GM12878 (cell line): ENCODE measurements around the gene TMEM229B. TPM values are rescaled to one million over a fixed set of nuclear protein-coding genes. Genes with fewer than 3 reads are reported as not detected.

Source experiments
- ATAC-seq: fragments of 200-7000 bp; cut with Tn5 transposase; 3 replicates; pipeline ENCODE4 v1.9.1; 2020; ENCODE audit warnings: mild to moderate bottlenecking, moderate library complexity
- BruUV-seq: library from RNA; stranded (reverse); fragments of 400-500 nt; replicated peaks from 2 replicates; lab custom pipeline; 2021; lab: Mats Ljungman, UMichigan
- CTCF ChIA-PET: fragments of 300-600 bp; sonication (Branson Sonifier 250); formaldehyde crosslinking; extraction: SDS; loops from one replicate; lab custom pipeline; 2021; ENCODE audit warnings: inconsistent platforms; lab: Yijun Ruan, JAX
- POLR2A ChIA-PET: fragments of 350-600 bp; formaldehyde crosslinking; extraction: SDS; loops from one replicate; lab custom pipeline; 2021; ENCODE audit warnings: inconsistent platforms; lab: Charles Lee
- RAD21 ChIA-PET: fragments of 300-600 bp; sonication (Branson Sonifier 250); formaldehyde crosslinking; loops from one replicate; lab custom pipeline; 2023; ENCODE audit warnings: antibody characterized with exemption; ENCODE audit not compliant: unreplicated experiment; lab: Charles Lee
- SMC1A ChIA-PET: fragments of 300-600 bp; sonication (Branson Sonifier 250); formaldehyde crosslinking; loops from one replicate; lab custom pipeline; 2023; ENCODE audit not compliant: unreplicated experiment, uncharacterized antibody; lab: Charles Lee
- DNase-seq: peaks from one replicate; pipeline ENCODE4 v3.0.0-alpha.2; 2011; ENCODE audit warnings: low read depth, low spot score
- FAIRE-seq: peaks from 3 replicates; lab custom pipeline; 2011; peaks lifted over from hg19 to GRCh38; lab: Jason Lieb, UNC
- H2AFZ ChIP-seq: 2 replicates; pipeline ENCODE4 v1.6.0; 2011; ENCODE audit warnings: low read depth, low read length, control low read depth; ENCODE audit not compliant: control insufficient read depth
- H3K27ac ChIP-seq: 2 replicates; pipeline ENCODE4 v1.5.1; 2011; ENCODE audit warnings: control low read depth; ENCODE audit not compliant: control insufficient read depth, insufficient read depth
- H3K27me3 ChIP-seq, 2 experiments: replicated peaks in 1 of 2; 2 replicates each; pipeline versions ENCODE4 v1.6.0 to v1.6.1; 2011; ENCODE audit warnings: low read length in 1 of 2; ENCODE audit not compliant: control insufficient read depth in 2 of 2, insufficient read depth in 2 of 2
- H3K36me3 ChIP-seq, 2 experiments: 2 replicates each; pipeline ENCODE4 v1.5.1; 2011; ENCODE audit warnings: low read length in 1 of 2; ENCODE audit not compliant: control insufficient read depth in 2 of 2, insufficient read depth in 2 of 2
- H3K4me1 ChIP-seq: 2 replicates; pipeline ENCODE4 v1.6.1; 2011; ENCODE audit warnings: mild to moderate bottlenecking, low read length, moderate library complexity, mixed read lengths; ENCODE audit not compliant: control insufficient read depth, insufficient read depth
- H3K4me2 ChIP-seq: 2 replicates; pipeline ENCODE4 v1.6.0; 2011; ENCODE audit warnings: control low read depth; ENCODE audit not compliant: control insufficient read depth, insufficient read depth
- H3K4me3 ChIP-seq: fragments of 200-600 bp; sonication (generic); 2 replicates; pipeline ENCODE4 v1.5.1; 2016
- H3K79me2 ChIP-seq: 2 replicates; pipeline ENCODE4 v1.6.0; 2011; ENCODE audit warnings: low read length; ENCODE audit not compliant: control insufficient read depth, insufficient read depth
- H3K9ac ChIP-seq: 2 replicates; pipeline ENCODE4 v1.8.0; 2011; ENCODE audit warnings: low read length, control low read depth, mixed read lengths; ENCODE audit not compliant: control insufficient read depth, insufficient read depth
- H3K9me3 ChIP-seq: replicated peaks from 3 replicates; pipeline ENCODE4 v1.5.1; 2011; ENCODE audit warnings: mild to moderate bottlenecking, low read length; ENCODE audit not compliant: control insufficient read depth, insufficient read depth
- H4K20me1 ChIP-seq: 2 replicates; pipeline ENCODE4 v1.6.0; 2011; ENCODE audit not compliant: control insufficient read depth, insufficient read depth
- CHD1 ChIP-seq: IDR thresholded peaks from 2 replicates; pipeline ENCODE4 v1.6.1; 2012; ENCODE audit warnings: low read depth, low read length, improper control_type of control experiment
- EED ChIP-seq: sonication (generic); IDR thresholded peaks from 2 replicates; pipeline ENCODE4 v1.6.1; 2016; ENCODE audit warnings: antibody characterized with exemption, low read depth
- HDGF ChIP-seq: fragments of 450-650 bp; IDR thresholded peaks from 2 replicates; pipeline ENCODE4 v1.6.1; 2016; ENCODE audit warnings: antibody characterized with exemption
- MXI1 ChIP-seq: fragments of 150-350 bp; IDR thresholded peaks from 2 replicates; pipeline ENCODE4 v1.6.1; 2011; ENCODE audit warnings: low read depth, mild to moderate bottlenecking, inconsistent platforms, low read length, improper control_type of control experiment
- NFYB ChIP-seq: IDR thresholded peaks from 2 replicates; pipeline ENCODE4 v1.6.1; 2011; ENCODE audit warnings: low read depth, mild to moderate bottlenecking, low read length, improper control_type of control experiment, moderate library complexity; ENCODE audit not compliant: insufficient read depth
- SIX5 ChIP-seq: IDR thresholded peaks from 2 replicates; pipeline ENCODE4 v1.6.1; 2011; ENCODE audit warnings: mild to moderate bottlenecking, low read depth, low read length, moderate library complexity; ENCODE audit not compliant: severe bottlenecking
- ZNF592 ChIP-seq: fragments of 450-650 bp; IDR thresholded peaks from 2 replicates; pipeline ENCODE4 v1.6.1; 2017; ENCODE audit warnings: mild to moderate bottlenecking, moderate library complexity
- WGBS: methylation state at CpG from one replicate; pipeline ENCODE4 v1.1.6; 2016; ENCODE audit warnings: low lambda C conversion rate; ENCODE audit not compliant: insufficient replicate concordance, insufficient coverage; ENCODE audit errors: missing lambda C conversion rate; 5-methylcytosine and 5-hydroxymethylcytosine counted together
- in situ Hi-C: fragments of 300-500 bp; cut with MboI; formaldehyde crosslinking; loops from 9 replicates; pipeline ENCODE4 v1.14.3; 2018; ENCODE audit warnings: mixed read lengths
- intact Hi-C: fragments of 100-400 bp; cut with micrococcal nuclease; formaldehyde crosslinking; loops from one replicate; pipeline ENCODE4 v1.14.2; 2022; ENCODE audit not compliant: unreplicated experiment
- polyA plus RNA-seq, 11 experiments: library from polyadenylated mRNA; depleted of rRNA in 4 of 11; unstranded in 6 of 11; stranded (reverse) in 5 of 11; fragments of >200 nt; fragmentation: Nextera tagmentation in 4 of 11; fragmentation: Illumina TruSeq in 1 of 11; extraction: Ambion mirVana in 4 of 11; extraction: Trizol in 1 of 11; gene quantifications; 1 replicate in 1 of 11; 2 replicates in 10 of 11; pipeline versions ENCODE4 v1.2.1 to v1.2.3, GENCODE V29; 2011 to 2016; ENCODE audit warnings: inconsistent platforms in 2 of 11, missing spikeins in 2 of 11, low read depth in 1 of 11
- total RNA-seq, 4 experiments: library from RNA; depleted of rRNA in 3 of 4; stranded (reverse); fragments of >200 nt in 3 of 4; fragmentation: Illumina TruSeq in 1 of 4; extraction: Trizol in 1 of 4; gene quantifications; 2 replicates each; pipeline versions ENCODE4 v1.2.1 to v1.2.3, GENCODE V29; 2013 to 2021

The TMEM229B gene
- total and polyA plus RNA-seq, 10 of the 15 experiments (the other 5 are each of a cell fraction or from before 2014, with no cell fraction given) = 0.24 to 5.3 (median 1.7) TPM

GRCh38 chr14:67536087-67536486, 47.6 kb upstream of the TMEM229B start:
- no peak overlapping the region for H3K4me3 ChIP-seq
- intact Hi-C loops (no loop called here), in situ Hi-C loops (no loop called here)
- no peaks in the 10 kb centered on the region for H4K20me1 ChIP-seq
- no peak overlapping the region for H3K27ac ChIP-seq
- DNase-seq (no peak), ATAC-seq (no peak), FAIRE-seq (no peak)
- CTCF ChIA-PET = interaction anchor here (2.2 kb wide), 1 partner anchor 9 kb away, joined by 7 read pairs; no protein-coding TSS in a partner anchor
- WGBS = 26% methylated on average over 4 of the region's 4 CpGs
- no peak overlapping the region for H2AFZ ChIP-seq
- no peaks in the 10 kb centered on the region for H3K9me3 ChIP-seq
- H3K4me2 ChIP-seq = no peak overlapping the region
- POLR2A ChIA-PET = no interaction called here
- H3K4me1 ChIP-seq = no peaks in the 10 kb centered on the region
- no TSS peak for BruUV-seq
- TF ChIP-seq EED = no peak
- no peak for TF ChIP-seq MXI1
- no peak for TF ChIP-seq ZNF592
- TF ChIP-seq SIX5 = no peak
- TF ChIP-seq HDGF = no peak
- no peak for TF ChIP-seq NFYB
- no peak for TF ChIP-seq CHD1
- no peaks in the 10 kb centered on the region for H3K36me3 ChIP-seq
- RAD21 ChIA-PET = no interaction called here
- no peaks in the 10 kb centered on the region for H3K79me2 ChIP-seq
- SMC1A ChIA-PET = interaction anchor here (0.7 kb wide), 1 partner anchor 24 kb away, joined by 3 read pairs; no protein-coding TSS in a partner anchor
- no peak overlapping the region for H3K9ac ChIP-seq
- H3K27me3 ChIP-seq = peaks cover 0 to 15% of the 10 kb centered on the region in 2 experiments
